H1 (cell line): Measurements from ENCODE around the gene GASK1B. TPM values are rescaled to one million over a fixed set of nuclear protein-coding genes. Genes with fewer than 3 reads are reported as not detected.

Source experiments
- CTCF ChIA-PET: fragments of 300-600 bp; sonication (Branson Sonifier 250); formaldehyde crosslinking; loops from one replicate; lab custom pipeline; 2021; ENCODE audit not compliant: partially characterized antibody; lab: Charles Lee
- POLR2A ChIA-PET: fragments of 300-600 bp; sonication (Branson Sonifier 250); formaldehyde crosslinking; loops from one replicate; lab custom pipeline; 2021; ENCODE audit warnings: inconsistent platforms; ENCODE audit not compliant: partially characterized antibody; lab: Charles Lee
- DNase-seq, 2 experiments: peaks; one replicate each; pipeline versions ENCODE4 v3.0.0 to v3.0.0-alpha.2; 2010 to 2022; ENCODE audit warnings: low spot score in 2 of 2, low read depth in 1 of 2, mixed read lengths in 1 of 2
- FAIRE-seq: peaks from 2 replicates; lab custom pipeline; 2011; peaks lifted over from hg19 to GRCh38; lab: Jason Lieb, UNC
- H2AFZ ChIP-seq: 2 replicates; pipeline ENCODE4 v1.8.1; 2012; ENCODE audit warnings: low read length, inconsistent platforms
- H2AK5ac ChIP-seq: 2 replicates; pipeline ENCODE4 v1.6.1; 2013; ENCODE audit warnings: low read depth, low read length
- H2BK120ac ChIP-seq: replicated peaks from 2 replicates; pipeline ENCODE3; 2013; ENCODE audit warnings: low read depth, low read length, inconsistent platforms
- H2BK12ac ChIP-seq: 2 replicates; pipeline ENCODE4 v1.6.1; 2013; ENCODE audit warnings: low read depth, low read length
- H2BK15ac ChIP-seq: 2 replicates; pipeline ENCODE4 v1.6.1; 2013; ENCODE audit warnings: low read length
- H2BK20ac ChIP-seq: 2 replicates; pipeline ENCODE4 v1.6.1; 2013; ENCODE audit warnings: low read length
- H2BK5ac ChIP-seq: 2 replicates; pipeline ENCODE4 v1.6.1; 2013; ENCODE audit warnings: low read depth, low read length
- H3K14ac ChIP-seq: 2 replicates; pipeline ENCODE4 v1.6.1; 2013; ENCODE audit warnings: inconsistent platforms; ENCODE audit not compliant: insufficient read length
- H3K18ac ChIP-seq: 2 replicates; pipeline ENCODE4 v1.6.1; 2013; ENCODE audit warnings: low read length; ENCODE audit errors: extremely low read depth
- H3K23ac ChIP-seq: 2 replicates; pipeline ENCODE4 v1.6.1; 2013; ENCODE audit warnings: inconsistent platforms; ENCODE audit not compliant: insufficient read length
- H3K23me2 ChIP-seq: 2 replicates; pipeline ENCODE4 v1.6.1; 2013; ENCODE audit warnings: low read depth, low read length
- H3K27ac ChIP-seq: 2 replicates; pipeline ENCODE4 v1.6.1; 2011; ENCODE audit warnings: low read depth, low read length, inconsistent platforms
- H3K27me3 ChIP-seq, 4 experiments: replicated peaks in 1 of 4; 1 replicate in 1 of 4; 2 replicates in 3 of 4; pipeline versions ENCODE4 v1.6.1 to v1.8.1; 2011 to 2013; ENCODE audit warnings: low read length in 3 of 4, mild to moderate bottlenecking in 3 of 4, inconsistent platforms in 2 of 4, mixed read lengths in 2 of 4, moderate library complexity in 1 of 4; ENCODE audit not compliant: control insufficient read depth in 3 of 4, insufficient read depth in 3 of 4; ENCODE audit errors: extremely low read depth in 1 of 4
- H3K36me3 ChIP-seq, 4 experiments: 2 replicates each; pipeline versions ENCODE4 v1.6.1 to v1.8.1; 2011 to 2013; ENCODE audit warnings: mild to moderate bottlenecking in 4 of 4, low read length in 3 of 4, moderate library complexity in 2 of 4, control low read depth in 1 of 4, inconsistent platforms in 1 of 4; ENCODE audit not compliant: insufficient read depth in 4 of 4, control insufficient read depth in 2 of 4
- H3K4ac ChIP-seq: replicated peaks from 2 replicates; pipeline ENCODE3; 2013; ENCODE audit warnings: low read length, low read depth, mixed read lengths, inconsistent platforms; ENCODE audit not compliant: insufficient read length
- H3K4me1 ChIP-seq, 4 experiments: replicated peaks in 1 of 4; 1 replicate in 1 of 4; 2 replicates in 3 of 4; pipeline versions ENCODE4 v1.6.1 to v1.8.1; 2011 to 2013; ENCODE audit warnings: low read length in 3 of 4, inconsistent platforms in 2 of 4, mixed read lengths in 1 of 4; ENCODE audit not compliant: insufficient read depth in 4 of 4, control insufficient read depth in 3 of 4
- H3K4me2 ChIP-seq, 2 experiments: 2 replicates each; pipeline versions ENCODE4 v1.6.1 to v1.8.1; 2011 to 2013; ENCODE audit warnings: low read depth in 2 of 2, low read length in 2 of 2, control low read depth in 1 of 2, inconsistent platforms in 1 of 2, mild to moderate bottlenecking in 1 of 2; ENCODE audit not compliant: insufficient read depth in 1 of 2
- H3K4me3 ChIP-seq, 4 experiments: fragments of 200-600, 300-600 bp in 1 of 4; sonication (generic), shearing (Covaris generic), sonication (Bioruptor Twin) in 1 of 4; 2 replicates each; pipeline versions ENCODE4 v1.5.1 to v1.8.1; 2011 to 2016; ENCODE audit warnings: low read length in 4 of 4, low read depth in 3 of 4, control low read depth in 2 of 4, inconsistent platforms in 2 of 4, mild to moderate bottlenecking in 2 of 4, mixed read lengths in 1 of 4, moderate library complexity in 1 of 4; ENCODE audit not compliant: insufficient read depth in 2 of 4; ENCODE audit errors: extremely low read depth in 1 of 4
- H3K56ac ChIP-seq: replicated peaks from 2 replicates; pipeline ENCODE3; 2013; ENCODE audit warnings: low read depth, mild to moderate bottlenecking, mixed read lengths, low read length, inconsistent platforms; ENCODE audit not compliant: insufficient read length
- H3K79me1 ChIP-seq: 2 replicates; pipeline ENCODE4 v1.6.1; 2013; ENCODE audit warnings: low read depth, low read length, control low read depth
- H3K79me2 ChIP-seq, 2 experiments: 2 replicates each; pipeline versions ENCODE4 v1.6.1 to v1.8.1; 2012 to 2013; ENCODE audit warnings: low read length in 2 of 2, mild to moderate bottlenecking in 2 of 2, inconsistent platforms in 1 of 2; ENCODE audit not compliant: insufficient read depth in 2 of 2, control insufficient read depth in 1 of 2
- H3K9ac ChIP-seq, 4 experiments: replicated peaks in 1 of 4; 1 replicate in 1 of 4; 2 replicates in 3 of 4; pipeline versions ENCODE4 v1.6.1 to v1.8.1; 2011 to 2013; ENCODE audit warnings: low read depth in 3 of 4, low read length in 3 of 4, control low read depth in 2 of 4, mild to moderate bottlenecking in 2 of 4, moderate library complexity in 2 of 4, inconsistent platforms in 1 of 4; ENCODE audit errors: extremely low read depth in 1 of 4
- H3K9me3 ChIP-seq, 2 experiments: 2 replicates each; pipeline versions ENCODE4 v1.6.1 to v1.8.1; 2012 to 2013; ENCODE audit warnings: mild to moderate bottlenecking in 2 of 2, moderate library complexity in 2 of 2, control low read depth in 1 of 2, inconsistent platforms in 1 of 2, low read depth in 1 of 2, low read length in 1 of 2, mixed read lengths in 1 of 2; ENCODE audit not compliant: insufficient read depth in 2 of 2
- H4K20me1 ChIP-seq, 2 experiments: replicated peaks in 1 of 2; 2 replicates each; pipeline versions ENCODE3 to v1.8.1; 2011 to 2013; ENCODE audit warnings: inconsistent platforms in 2 of 2, low read length in 2 of 2, mild to moderate bottlenecking in 1 of 2; ENCODE audit not compliant: insufficient read depth in 2 of 2, control insufficient read depth in 1 of 2
- H4K5ac ChIP-seq: 2 replicates; pipeline ENCODE4 v1.6.1; 2013; ENCODE audit warnings: low read length, low read depth, mixed read lengths, inconsistent platforms; ENCODE audit not compliant: insufficient read length
- H4K8ac ChIP-seq: 2 replicates; pipeline ENCODE4 v1.8.0; 2013; ENCODE audit warnings: mild to moderate bottlenecking, moderate library complexity, low read length, inconsistent platforms; ENCODE audit not compliant: insufficient read depth; ENCODE audit errors: extremely low read depth
- H4K91ac ChIP-seq: replicated peaks from 2 replicates; pipeline ENCODE3; 2013; ENCODE audit warnings: low read length, mixed read lengths, inconsistent platforms; ENCODE audit not compliant: insufficient read length
- JUN ChIP-seq: IDR thresholded peaks from 2 replicates; pipeline ENCODE4 v1.6.1; 2011; ENCODE audit warnings: low read depth, mild to moderate bottlenecking, improper control_type of control experiment, low read length
- JUND ChIP-seq: IDR thresholded peaks from 2 replicates; pipeline ENCODE4 v1.6.1; 2011; ENCODE audit warnings: mild to moderate bottlenecking, improper control_type of control experiment, low read length
- MAFK ChIP-seq: IDR thresholded peaks from 2 replicates; pipeline ENCODE4 v1.6.1; 2012; ENCODE audit warnings: low read depth, mild to moderate bottlenecking, improper control_type of control experiment, low read length
- RBBP5 ChIP-seq: IDR thresholded peaks from 2 replicates; pipeline ENCODE4 v1.7.1; 2012; ENCODE audit warnings: low read depth, mild to moderate bottlenecking, inconsistent platforms, low read length, moderate library complexity, borderline replicate concordance
- RXRA ChIP-seq: IDR thresholded peaks from 2 replicates; pipeline ENCODE4 v1.6.1; 2011; ENCODE audit warnings: low read depth, mild to moderate bottlenecking, low read length, moderate library complexity; ENCODE audit not compliant: insufficient read depth
- SRF ChIP-seq: IDR thresholded peaks from 2 replicates; pipeline ENCODE4 v1.6.1; 2011; ENCODE audit warnings: mild to moderate bottlenecking, low read depth, low read length, moderate library complexity
- TAF7 ChIP-seq: optimal IDR thresholded peaks from 2 replicates; pipeline ENCODE3; 2011; ENCODE audit warnings: low read depth, mild to moderate bottlenecking, inconsistent platforms, low read length, moderate library complexity, borderline replicate concordance
- WGBS, 2 experiments: shearing (Covaris generic) in 1 of 2; methylation state at CpG; one replicate each; pipeline versions ENCODE4 v1.1.6 to v1.1.7; 2013 to 2015; ENCODE audit warnings: low lambda C conversion rate in 2 of 2, mixed read lengths in 2 of 2, inconsistent platforms in 1 of 2, low coverage in 1 of 2, missing lambda C conversion rate in 1 of 2; ENCODE audit not compliant: insufficient replicate concordance in 2 of 2, insufficient coverage in 1 of 2, insufficient read length in 1 of 2; ENCODE audit errors: extremely low coverage in 1 of 2, missing lambda C conversion rate in 1 of 2; 5-methylcytosine and 5-hydroxymethylcytosine counted together
- polyA plus RNA-seq, 7 experiments: library from polyadenylated mRNA; depleted of rRNA in 3 of 7; stranded (reverse) in 5 of 7; unstranded in 2 of 7; fragments of >200 nt in 5 of 7; fragments of 200-250 nt in 2 of 7; gene quantifications; 1 replicate in 5 of 7; 2 replicates in 1 of 7; 4 replicates in 1 of 7; pipeline versions ENCODE4 v1.2.1 to v1.2.3, GENCODE V29; 2011 to 2013; ENCODE audit warnings: missing spikeins in 2 of 7, mixed read lengths in 2 of 7
- total RNA-seq: library from RNA; stranded (reverse); fragmentation: NEBNext Ultra II Directional; extraction: Animal tissue kit (Norgen Biotek cat#: 25700); gene quantifications from 2 replicates; pipeline ENCODE4 v1.2.1, GENCODE V29; 2021

Gene GASK1B
- total and polyA plus RNA-seq, 2 of the 8 experiments (the other 6 are each of a cell fraction or from before 2014, with no cell fraction given), result not detected

GRCh38 chr4:158189422-158189821 is 16.6 kb upstream of the GASK1B start:
- H4K20me1 ChIP-seq, result no peaks in the 10 kb centered on the region
- no peak overlapping the region for H2BK15ac ChIP-seq
- no peak overlapping the region for H4K5ac ChIP-seq
- H2BK20ac ChIP-seq, result no peak overlapping the region
- FAIRE-seq (no peak), DNase-seq (no peak)
- H2BK120ac ChIP-seq, result no peak overlapping the region
- no peaks in the 10 kb centered on the region for H3K79me1 ChIP-seq
- TF ChIP-seq RBBP5 (no peak), RXRA (no peak), SRF (no peak), JUND (no peak), TAF7 (no peak), MAFK (no peak), JUN (no peak)
- ChIA-PET POLR2A (no interaction called here), CTCF (interaction anchor here (1.1 to 7.6 kb wide), 4 partner anchors 10 to 210 kb away, joined by 3 to 102 read pairs (median 4); no protein-coding TSS in a partner anchor)
- H3K4me1 ChIP-seq, result no peaks in the 10 kb centered on the region
- no peak overlapping the region for H3K18ac ChIP-seq
- no peaks in the 10 kb centered on the region for H3K36me3 ChIP-seq
- H3K27ac ChIP-seq, result no peak overlapping the region
- H2AK5ac ChIP-seq, result no peak overlapping the region
- H3K14ac ChIP-seq, result no peak overlapping the region
- H4K8ac ChIP-seq, result no peak overlapping the region
- H3K79me2 ChIP-seq, result no peaks in the 10 kb centered on the region
- H3K4me3 ChIP-seq, result no peak overlapping the region
- no peak overlapping the region for H2BK12ac ChIP-seq
- H2AFZ ChIP-seq, result no peak overlapping the region
- H3K4me2 ChIP-seq, result no peak overlapping the region
- H3K4ac ChIP-seq, result no peak overlapping the region
- H3K23me2 ChIP-seq, result no peaks in the 10 kb centered on the region
- H3K9ac ChIP-seq, result no peak overlapping the region
- WGBS, 2 experiments, result 91% methylated on average over 1 of the region's 1 CpG; no CpG with 5 or more reads in 1 of the 2 experiments
- H3K23ac ChIP-seq, result no peak overlapping the region
- no peak overlapping the region for H4K91ac ChIP-seq
- H3K56ac ChIP-seq, result no peak overlapping the region
- no peaks in the 10 kb centered on the region for H3K27me3 ChIP-seq
- H2BK5ac ChIP-seq, result no peak overlapping the region
- no peaks in the 10 kb centered on the region for H3K9me3 ChIP-seq
